GM12875 (cell line): Measurements from ENCODE around the gene TMEM260.
"Not testable (repeated sequence)": the region's sequence is repeated elsewhere in the genome, so short reads cannot be mapped to it uniquely, and the experiment has no call there.

Experiments used
- H3K4me3 ChIP-seq: one replicate; pipeline ENCODE4 v1.5.1; 2011; ENCODE audit warnings: low read depth, low read length, control low read depth
- TF ChIP-seq, protein P1 (sequence below): IDR thresholded peaks from 2 replicates; pipeline ENCODE4 v1.5.1; 2011; ENCODE audit warnings: low read depth, mild to moderate bottlenecking, control low read depth, inconsistent platforms, low read length, moderate library complexity, borderline replicate concordance; ENCODE audit not compliant: insufficient read depth

The TMEM260 gene

DNA sequence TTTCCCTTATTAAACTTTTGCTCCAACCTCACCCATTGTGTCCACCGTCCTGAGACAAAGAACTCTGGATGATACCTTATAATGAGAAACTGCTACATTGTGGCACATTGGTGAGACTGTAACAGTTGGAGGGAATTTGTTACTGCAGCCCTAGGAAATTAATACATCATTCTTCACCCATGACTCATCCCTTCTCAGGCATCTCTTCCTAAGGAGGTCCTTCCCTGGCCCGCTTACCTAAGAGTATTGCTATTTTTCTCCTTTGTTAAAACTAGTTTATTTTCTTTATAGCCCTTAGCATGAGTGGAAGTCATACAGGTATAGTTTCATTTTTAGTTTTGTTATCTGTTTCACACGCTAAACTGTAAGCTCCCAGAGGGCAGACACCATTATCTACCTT lies 87.1 kb downstream of the TMEM260 start:
- TF ChIP-seq, protein P1, sequence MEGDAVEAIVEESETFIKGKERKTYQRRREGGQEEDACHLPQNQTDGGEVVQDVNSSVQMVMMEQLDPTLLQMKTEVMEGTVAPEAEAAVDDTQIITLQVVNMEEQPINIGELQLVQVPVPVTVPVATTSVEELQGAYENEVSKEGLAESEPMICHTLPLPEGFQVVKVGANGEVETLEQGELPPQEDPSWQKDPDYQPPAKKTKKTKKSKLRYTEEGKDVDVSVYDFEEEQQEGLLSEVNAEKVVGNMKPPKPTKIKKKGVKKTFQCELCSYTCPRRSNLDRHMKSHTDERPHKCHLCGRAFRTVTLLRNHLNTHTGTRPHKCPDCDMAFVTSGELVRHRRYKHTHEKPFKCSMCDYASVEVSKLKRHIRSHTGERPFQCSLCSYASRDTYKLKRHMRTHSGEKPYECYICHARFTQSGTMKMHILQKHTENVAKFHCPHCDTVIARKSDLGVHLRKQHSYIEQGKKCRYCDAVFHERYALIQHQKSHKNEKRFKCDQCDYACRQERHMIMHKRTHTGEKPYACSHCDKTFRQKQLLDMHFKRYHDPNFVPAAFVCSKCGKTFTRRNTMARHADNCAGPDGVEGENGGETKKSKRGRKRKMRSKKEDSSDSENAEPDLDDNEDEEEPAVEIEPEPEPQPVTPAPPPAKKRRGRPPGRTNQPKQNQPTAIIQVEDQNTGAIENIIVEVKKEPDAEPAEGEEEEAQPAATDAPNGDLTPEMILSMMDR, result no peak
- H3K4me3 ChIP-seq, result no peak overlapping the region

DNA sequence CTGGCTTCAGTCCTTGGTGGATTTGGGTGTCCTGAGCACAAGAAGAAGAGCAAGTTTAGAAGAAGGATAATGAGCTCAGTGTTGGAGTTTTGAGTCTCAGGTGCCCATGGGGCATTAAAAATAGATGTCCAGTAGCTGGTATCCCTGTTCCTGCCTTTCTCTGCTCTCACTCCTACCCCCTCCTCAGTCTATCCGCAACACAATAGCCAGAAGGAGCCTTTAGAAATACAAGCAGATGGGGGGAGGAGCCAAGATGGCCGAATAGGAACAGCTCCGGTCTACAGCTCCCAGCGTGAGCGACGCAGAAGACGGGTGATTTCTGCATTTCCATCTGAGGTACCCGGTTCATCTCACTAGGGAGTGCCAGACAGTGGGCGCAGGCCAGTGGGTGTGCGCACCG lies 87.7 kb downstream of the TMEM260 start:
- not testable (repeated sequence) for H3K4me3 ChIP-seq

DNA sequence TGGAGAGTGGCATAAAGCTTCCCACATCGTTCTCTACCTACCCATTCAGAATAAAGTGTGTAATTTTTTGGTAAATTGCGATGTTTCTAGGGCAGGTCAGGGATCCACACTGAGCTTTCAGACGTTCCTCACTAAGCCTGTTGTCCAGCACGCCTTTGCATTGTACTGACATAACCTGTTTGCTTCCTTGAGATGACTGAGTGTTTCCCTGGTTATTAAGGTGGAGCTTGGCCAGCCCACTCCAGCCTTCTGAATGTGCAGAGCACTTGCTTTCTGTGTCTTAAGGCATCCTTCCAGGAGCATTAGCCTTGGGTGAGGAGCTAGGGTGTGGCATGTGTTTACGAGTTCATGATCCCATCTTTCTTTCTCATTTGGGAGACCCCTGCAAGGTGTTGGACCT lies 96.4 kb downstream of the TMEM260 start:
- TF ChIP-seq, protein P1, result no peak
- H3K4me3 ChIP-seq, result no peak overlapping the region

DNA sequence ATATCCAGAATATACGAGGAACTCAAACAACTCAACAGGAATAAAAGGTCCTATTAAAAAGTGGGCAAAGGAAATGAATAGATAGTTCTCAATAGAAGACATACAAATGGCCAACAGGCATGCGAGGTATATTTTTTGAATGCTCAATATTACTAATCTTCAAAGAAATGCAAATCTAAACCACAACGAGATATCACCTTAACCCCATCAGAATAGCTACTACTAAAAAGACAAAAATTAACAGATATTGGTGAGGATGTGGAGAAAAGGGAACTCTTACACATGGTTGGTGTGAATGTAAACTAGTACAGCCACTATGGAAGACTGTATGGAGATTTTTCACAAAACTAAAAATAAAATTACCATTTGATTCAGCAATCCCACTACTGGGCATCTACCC lies 99.2 kb downstream of the TMEM260 start:
- TF ChIP-seq, protein P1, result no peak
- H3K4me3 ChIP-seq, result no peak overlapping the region

DNA sequence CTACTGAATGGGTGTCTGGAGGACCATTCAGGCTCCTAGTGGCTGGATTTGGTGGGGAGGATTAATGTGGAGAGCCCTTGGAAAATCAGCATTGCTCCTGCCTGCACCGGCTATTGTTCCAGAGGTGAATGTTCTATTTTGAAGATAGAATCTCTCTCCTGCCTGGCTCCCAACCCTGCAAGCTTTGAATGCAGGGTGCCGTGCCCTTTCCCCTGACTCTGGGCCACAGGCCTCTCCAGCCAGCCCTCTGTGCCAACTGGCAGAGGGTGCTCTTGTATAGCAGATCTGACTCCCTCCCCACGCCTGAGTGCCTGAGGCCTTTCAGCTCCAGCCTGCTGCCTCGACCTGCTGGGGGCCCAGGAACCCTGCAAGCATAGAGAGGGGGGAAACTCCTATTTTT lies 106.8 kb downstream of the TMEM260 start:
- TF ChIP-seq, protein P1, result no peak
- no peak overlapping the region for H3K4me3 ChIP-seq

DNA sequence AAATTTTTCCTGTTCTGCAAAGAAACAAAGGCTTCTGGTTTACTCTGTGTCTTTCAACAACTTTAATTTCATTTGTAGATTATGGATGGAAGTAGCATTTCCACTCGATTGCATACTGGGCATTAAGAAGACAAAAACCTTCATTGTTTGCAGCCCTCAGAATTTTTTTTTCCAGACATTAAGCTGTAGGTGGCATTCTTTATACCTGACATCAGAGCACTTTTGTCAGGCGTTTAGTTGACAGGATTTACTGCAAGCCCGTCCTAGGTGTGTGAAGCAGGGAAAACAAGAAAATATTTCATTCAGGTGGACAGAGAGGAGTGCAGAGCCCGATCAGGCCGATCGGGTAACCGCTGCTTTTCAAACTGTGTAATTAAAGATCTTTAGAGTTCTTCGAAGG lies 107.5 kb downstream of the TMEM260 start:
- H3K4me3 ChIP-seq, result no peak overlapping the region
- TF ChIP-seq, protein P1, result no peak

DNA sequence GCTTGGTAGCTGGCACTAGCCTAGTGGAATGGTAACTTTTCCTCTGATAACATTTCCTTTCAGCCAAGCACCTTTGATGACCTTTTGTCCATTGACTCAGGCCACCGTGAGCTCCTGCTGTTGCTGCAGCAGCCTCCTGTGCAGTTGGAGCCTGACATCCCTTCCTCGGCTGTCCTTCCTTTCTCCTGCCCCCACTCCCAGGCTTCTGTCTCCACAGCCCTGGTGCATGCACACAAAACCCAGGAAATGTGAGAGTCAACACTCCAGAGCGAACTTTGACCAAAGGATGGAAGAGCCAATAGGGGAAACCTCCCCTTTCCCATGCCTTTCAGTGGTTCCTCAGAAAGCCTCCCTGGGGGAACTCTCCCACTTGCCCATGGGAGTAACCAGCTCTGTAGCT lies 115.0 kb downstream of the TMEM260 start:
- H3K4me3 ChIP-seq, result no peak overlapping the region
- TF ChIP-seq, protein P1, result no peak

DNA sequence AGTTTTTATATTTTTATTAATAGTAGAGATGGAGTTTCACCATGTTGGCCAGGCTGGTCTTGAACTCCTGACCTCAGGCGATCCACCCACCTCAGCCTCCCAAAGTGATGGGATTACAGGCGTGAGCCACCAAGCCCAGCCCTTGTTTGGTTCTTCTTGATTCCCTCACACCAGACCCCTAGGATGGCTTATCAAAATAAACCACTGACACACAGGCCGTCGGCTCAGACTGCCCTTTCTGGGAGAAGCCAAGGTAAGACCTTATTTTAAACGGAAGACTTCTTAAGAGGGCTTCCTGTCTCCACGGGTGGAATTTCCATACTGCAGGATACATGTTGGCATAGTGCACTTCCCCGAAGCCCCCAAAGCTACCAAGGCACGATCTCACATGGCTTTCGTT lies 115.6 kb downstream of the TMEM260 start:
- H3K4me3 ChIP-seq, result not testable (repeated sequence)
